GM10266 (cell line): Measurements from ENCODE around the gene CD82.

Experiments
- DNase-seq: peaks from one replicate; pipeline ENCODE4 v3.0.0; 2012; ENCODE audit errors: extremely low spot score
- CTCF ChIP-seq: IDR thresholded peaks from 2 replicates; pipeline ENCODE4 v1.5.1; 2012; ENCODE audit warnings: mild to moderate bottlenecking, low read depth; ENCODE audit not compliant: control insufficient read depth, insufficient read depth; ENCODE audit errors: missing control alignments

CD82 gene

GRCh38 chr11:44522294-44522693 is 43.2 kb upstream of the CD82 start:
- no peak for TF ChIP-seq CTCF
- DNase-seq = no peak

GRCh38 chr11:44524346-44524745 is 41.1 kb upstream of the CD82 start:
- TF ChIP-seq CTCF = no peak
- no peak for DNase-seq

- TF ChIP-seq CTCF = no peak
- DNase-seq = no peak
These were observed 40.7 kb upstream of the CD82 start for GRCh38 chr11:44524751-44525201.

GRCh38 chr11:44525473-44526252 is 39.8 kb upstream of the CD82 start:
- TF ChIP-seq CTCF = no peak

GRCh38 chr11:44526438-44526837 is 39.0 kb upstream of the CD82 start:
- TF ChIP-seq CTCF = no peak
- DNase-seq = no peak

More at GRCh38 chr11:44525473-44526252, 39.8 kb upstream of the CD82 start:
- DNase-seq = no peak

GRCh38 chr11:44527476-44527875 is 38.0 kb upstream of the CD82 start:
- DNase-seq = no peak
- TF ChIP-seq CTCF = no peak

- TF ChIP-seq CTCF = no peak
- DNase-seq = no peak
These were observed 37.4 kb upstream of the CD82 start for GRCh38 chr11:44528103-44528502.
